K562 (cell line): ENCODE data around the gene CREB3L4. TPM values are rescaled to one million over a fixed set of nuclear protein-coding genes. Genes with fewer than 3 reads are reported as not detected.
A peak's percentile ranks its signal among the peaks of the same experiment; 100 is the strongest.

Experiments used
- ATF7 ChIP-seq: fragments of 450-650 bp; IDR thresholded peaks from 2 replicates; pipeline ENCODE4 v1.7.1; 2014; ENCODE audit warnings: mild to moderate bottlenecking, moderate library complexity
- CREB3L1 ChIP-seq: fragments of 450-650 bp; IDR thresholded peaks from 2 replicates; pipeline ENCODE4 v1.6.1; 2014; ENCODE audit warnings: low read depth, mild to moderate bottlenecking, moderate library complexity, borderline replicate concordance
- ERF ChIP-seq: fragments of 450-650 bp; formaldehyde crosslinking; IDR thresholded peaks from 2 replicates; pipeline ENCODE4 v1.4.0; 2020; ENCODE audit warnings: mild to moderate bottlenecking, mixed read lengths
- HNRNPH1 ChIP-seq: fragments of 200-400 bp; formaldehyde crosslinking; optimal IDR thresholded peaks from 2 replicates; pipeline ENCODE3; 2017; ENCODE audit warnings: low read depth, mild to moderate bottlenecking, low read length, moderate library complexity
- IRF2 ChIP-seq: sonication (generic); formaldehyde crosslinking; IDR thresholded peaks from 2 replicates; pipeline ENCODE4 v1.8.1; 2022; ENCODE audit warnings: mild to moderate bottlenecking, missing genetic modification reagents
- MAFG ChIP-seq: fragments of 450-650 bp; conservative IDR thresholded peaks from 2 replicates; pipeline ENCODE4 v1.6.1; 2016; ENCODE audit warnings: missing genetic modification characterization, missing compliant biosample characterization
- MCM3 ChIP-seq: fragments of 450-650 bp; IDR thresholded peaks from 2 replicates; pipeline ENCODE4 v1.6.1; 2016
- MEF2A ChIP-seq: IDR thresholded peaks from 2 replicates; pipeline ENCODE4 v1.6.1; 2011; ENCODE audit warnings: low read depth, mild to moderate bottlenecking, low read length, moderate library complexity; ENCODE audit not compliant: control insufficient read depth
- NCOA1 ChIP-seq: fragments of 450-650 bp; IDR thresholded peaks from 2 replicates; pipeline ENCODE4 v1.6.1; 2016; ENCODE audit warnings: low read depth
- NFYB ChIP-seq: IDR thresholded peaks from 2 replicates; pipeline ENCODE4 v1.6.1; 2011; ENCODE audit warnings: mild to moderate bottlenecking, moderate library complexity; ENCODE audit not compliant: insufficient read length; ENCODE audit errors: extremely low read depth
- PHF21A ChIP-seq: fragments of 450-650 bp; IDR thresholded peaks from 2 replicates; pipeline ENCODE4 v1.6.1; 2017; ENCODE audit warnings: low read depth, borderline replicate concordance
- POLR2A ChIP-seq: fragments of 450-650 bp; conservative IDR thresholded peaks from 2 replicates; pipeline ENCODE4 v1.6.1; 2016
- RHOXF2B ChIP-seq: fragments of 250-450 bp; sonication (Bioruptor Pico); conservative IDR thresholded peaks from 2 replicates; pipeline ENCODE4 v1.5.1; 2021
- RREB1 ChIP-seq: fragments of 250-450 bp; sonication (Bioruptor Pico); IDR thresholded peaks from 2 replicates; pipeline ENCODE4 v1.4.0; 2020
- SMAD1 ChIP-seq: fragments of 150-350 bp; IDR thresholded peaks from 2 replicates; pipeline ENCODE4 v1.6.1; 2014; ENCODE audit warnings: low read length, low read depth; ENCODE audit not compliant: partially characterized antibody
- TCF15 ChIP-seq: fragments of 250-450 bp; sonication (Bioruptor Pico); IDR thresholded peaks from 2 replicates; pipeline ENCODE4 v1.8.0; 2022; ENCODE audit warnings: moderate library complexity, mild to moderate bottlenecking, inconsistent platforms
- ZNF146 ChIP-seq: IDR thresholded peaks from one replicate; pipeline ENCODE4 v1.6.1; 2018; ENCODE audit warnings: missing compliant biosample characterization; ENCODE audit not compliant: unreplicated experiment
- ZNF197 ChIP-seq: fragments of 200-800 bp; sonication (Bioruptor generic); IDR thresholded peaks from 2 replicates; pipeline ENCODE4 v1.6.1; 2016; ENCODE audit warnings: low read depth, missing genetic modification characterization, missing compliant biosample characterization
- ZNF507 ChIP-seq: conservative IDR thresholded peaks from 2 replicates; pipeline ENCODE4 v1.6.1; 2017; ENCODE audit warnings: missing genetic modification characterization, missing compliant biosample characterization
- ZNF655 ChIP-seq: fragments of 250-450 bp; sonication (Bioruptor Pico); IDR thresholded peaks from 2 replicates; pipeline ENCODE4 v1.5.0; 2021
- polyA plus RNA-seq, 8 experiments: library from polyadenylated mRNA; depleted of rRNA in 4 of 8; stranded (reverse) in 5 of 8; unstranded in 3 of 8; fragments of >200 nt; fragmentation: Nextera tagmentation in 2 of 8; fragmentation: Illumina TruSeq in 1 of 8; extraction: Ambion mirVana in 2 of 8; extraction: Trizol in 1 of 8; gene quantifications; 2 replicates each; pipeline versions ENCODE4 v1.2.1 to v1.2.3, GENCODE V29; 2011 to 2014; ENCODE audit warnings: inconsistent platforms in 1 of 8, missing spikeins in 1 of 8
- total RNA-seq, 7 experiments: library from RNA; depleted of rRNA in 6 of 7; stranded (reverse); fragments of >200 nt in 6 of 7; fragmentation: Illumina TruSeq in 2 of 7; extraction: Trizol in 2 of 7; gene quantifications; 2 replicates each; pipeline versions ENCODE4 v1.2.1 to v1.2.3, GENCODE V29; 2011 to 2021; ENCODE audit warnings: low replicate concordance in 1 of 7

Gene CREB3L4
- total and polyA plus RNA-seq, 9 of the 15 experiments (the other 6 are each of a cell fraction or from before 2014, with no cell fraction given) = 9.9 to 18.6 (median 13.9) TPM

- TF ChIP-seq RREB1 (CRISPR knock-in tag) = no peak
- peak; percentile 99 for TF ChIP-seq NFYB
- TF ChIP-seq RHOXF2B (CRISPR knock-in tag) = 0 out of 2 replicates have a peak, but pooled peaks have one; percentile 40
- TF ChIP-seq MAFG = no peak
- TF ChIP-seq ZNF197 = 0 out of 2 replicates have a peak, but pooled peaks have one; percentile 47
- no peak for TF ChIP-seq NCOA1
- TF ChIP-seq ZNF655 (CRISPR knock-in tag) = no peak
- TF ChIP-seq SMAD1 = no peak
- TF ChIP-seq CREB3L1 = peak; percentile 52; the same call in 1 of the 2 replicates
- no peak for TF ChIP-seq HNRNPH1
- TF ChIP-seq ZNF146 (CRISPR knock-in tag) = no peak
- TF ChIP-seq POLR2A = peak; percentile 91
- no peak for TF ChIP-seq MEF2A
- peak; percentile 76 for TF ChIP-seq ATF7
- TF ChIP-seq TCF15 (CRISPR knock-in tag) = no peak
- no peak for TF ChIP-seq MCM3
- TF ChIP-seq IRF2 = no peak
- TF ChIP-seq PHF21A = 0 out of 2 replicates have a peak, but pooled peaks have one; percentile 11
- TF ChIP-seq ZNF507 (tag) = no peak
- TF ChIP-seq ERF = no peak
Measured at GRCh38 chr1:153967107-153967999, at the start of gene CREB3L4 (continued).
